ENCODE measurements around the gene ZBTB44.
"Not testable (repeated sequence)": the region's sequence is repeated elsewhere in the genome, so short reads cannot be mapped to it uniquely, and the experiment has no call there.

ZBTB44 gene

GRCh38 chr11:130312046-130312445 is 2.7 kb downstream of the ZBTB44 start:
- no peak for DNase-seq (ENCODE audit: low spot score)

- DNase-seq (ENCODE audit: low spot score), result no peak
Measured at GRCh38 chr11:130310622-130311021, 4.1 kb downstream of the ZBTB44 start.

- DNase-seq (ENCODE audit: low spot score), result no peak
Measured at GRCh38 chr11:130308886-130309285, 5.8 kb downstream of the ZBTB44 start.

GRCh38 chr11:130308059-130308458 is 6.7 kb downstream of the ZBTB44 start:
- DNase-seq (ENCODE audit: low spot score), result no peak

- DNase-seq (ENCODE audit: low spot score), result no peak
Measured at GRCh38 chr11:130304651-130305050, 10.1 kb downstream of the ZBTB44 start.

GRCh38 chr11:130301002-130301401 is 13.7 kb downstream of the ZBTB44 start:
- no peak for DNase-seq (ENCODE audit: low spot score)

GRCh38 chr11:130300567-130300966 is 14.2 kb downstream of the ZBTB44 start:
- no peak for DNase-seq (ENCODE audit: low spot score)

- no peak for DNase-seq (ENCODE audit: low spot score)
Measured at GRCh38 chr11:130299978-130300377, 14.7 kb downstream of the ZBTB44 start.

GRCh38 chr11:130295657-130296056 is 19.1 kb downstream of the ZBTB44 start:
- DNase-seq (ENCODE audit: low spot score), result no peak

GRCh38 chr11:130282111-130282510 is 32.6 kb downstream of the ZBTB44 start:
- DNase-seq (ENCODE audit: low spot score), result no peak

- DNase-seq (ENCODE audit: low spot score), result not testable (repeated sequence)
Measured at GRCh38 chr11:130281341-130281740, 33.4 kb downstream of the ZBTB44 start.

- no peak for DNase-seq (ENCODE audit: low spot score)
Measured at GRCh38 chr11:130279989-130280388, 34.7 kb downstream of the ZBTB44 start.

- DNase-seq (ENCODE audit: low spot score), result no peak
Measured at GRCh38 chr11:130278745-130279144, 36.0 kb downstream of the ZBTB44 start.

- DNase-seq (ENCODE audit: low spot score), result no peak
Measured at GRCh38 chr11:130278151-130278550, 36.6 kb downstream of the ZBTB44 start.

GRCh38 chr11:130272336-130272735 is 42.4 kb downstream of the ZBTB44 start:
- no peak for DNase-seq (ENCODE audit: low spot score)

GRCh38 chr11:130269326-130269943 is 45.3 kb downstream of the ZBTB44 start:
- no peak for DNase-seq (ENCODE audit: low spot score)

- no peak for DNase-seq (ENCODE audit: low spot score)
Measured at GRCh38 chr11:130263351-130263750, 51.4 kb downstream of the ZBTB44 start.

- no peak for DNase-seq (ENCODE audit: low spot score)
Measured at GRCh38 chr11:130262424-130262823, 52.3 kb downstream of the ZBTB44 start.

- DNase-seq (ENCODE audit: low spot score), result no peak
Measured at GRCh38 chr11:130261571-130261970, 53.1 kb downstream of the ZBTB44 start.

GRCh38 chr11:130260742-130261141 is 54.0 kb downstream of the ZBTB44 start:
- DNase-seq (ENCODE audit: low spot score), result no peak

- no peak for DNase-seq (ENCODE audit: low spot score)
Measured at GRCh38 chr11:130260080-130260627, 54.6 kb downstream of the ZBTB44 start.

GRCh38 chr11:130251763-130252162 is 63.0 kb downstream of the ZBTB44 start:
- DNase-seq (ENCODE audit: low spot score), result not testable (repeated sequence)

GRCh38 chr11:130249929-130250328 is 64.8 kb downstream of the ZBTB44 start:
- DNase-seq (ENCODE audit: low spot score), result not testable (repeated sequence)

- no peak for DNase-seq (ENCODE audit: low spot score)
Measured at GRCh38 chr11:130249371-130249770, 65.3 kb downstream of the ZBTB44 start.

Measured in kidney capillary endothelial cell (primary cell).